H9 (cell line): ENCODE results near the gene UTP4. TPM values are rescaled to one million over a fixed set of nuclear protein-coding genes. Genes with fewer than 3 reads are reported as not detected.
A peak's percentile ranks its signal among the peaks of the same experiment; 100 is the strongest.

Experiments used
- DNase-seq: peaks from one replicate; pipeline ENCODE4 v3.0.0-alpha.2; 2017
- H2AFZ ChIP-seq: one replicate; pipeline ENCODE4 v1.6.1; 2013; ENCODE audit warnings: mild to moderate bottlenecking, low read length, control low read depth, moderate library complexity
- H2AK5ac ChIP-seq: 2 replicates; pipeline ENCODE4 v1.6.1; 2013; ENCODE audit warnings: low read length, control low read depth, mixed read lengths; ENCODE audit not compliant: insufficient read length
- H2BK120ac ChIP-seq: one replicate; pipeline ENCODE4 v1.6.1; 2013; ENCODE audit warnings: low read depth, mild to moderate bottlenecking, low read length, control low read depth, inconsistent platforms; ENCODE audit not compliant: poor library complexity, severe bottlenecking
- H2BK12ac ChIP-seq: 2 replicates; pipeline ENCODE4 v1.6.1; 2013; ENCODE audit warnings: low read length, control low read depth, mixed read lengths, low read depth; ENCODE audit not compliant: insufficient read length
- H2BK15ac ChIP-seq: 2 replicates; pipeline ENCODE4 v1.6.1; 2013; ENCODE audit warnings: low read depth, low read length, control low read depth
- H2BK20ac ChIP-seq: one replicate; pipeline ENCODE4 v1.6.1; 2013; ENCODE audit warnings: low read depth, mild to moderate bottlenecking, low read length, control low read depth, inconsistent platforms; ENCODE audit not compliant: poor library complexity, severe bottlenecking
- H2BK5ac ChIP-seq: 2 replicates; pipeline ENCODE4 v1.6.1; 2013; ENCODE audit warnings: low read length, control low read depth, mixed read lengths; ENCODE audit not compliant: insufficient read length
- H3K14ac ChIP-seq: 2 replicates; pipeline ENCODE4 v1.6.1; 2013; ENCODE audit warnings: low read length, control low read depth; ENCODE audit not compliant: insufficient read depth
- H3K18ac ChIP-seq: 2 replicates; pipeline ENCODE4 v1.6.1; 2013; ENCODE audit warnings: low read depth, mild to moderate bottlenecking, mixed read lengths, low read length, control low read depth; ENCODE audit not compliant: insufficient read length
- H3K23ac ChIP-seq: 2 replicates; pipeline ENCODE4 v1.6.1; 2013; ENCODE audit warnings: low read length, control low read depth, mixed read lengths, low read depth; ENCODE audit not compliant: insufficient read length
- H3K23me2 ChIP-seq: 2 replicates; pipeline ENCODE4 v1.6.1; 2013; ENCODE audit warnings: low read depth, mild to moderate bottlenecking, mixed read lengths, low read length, control low read depth; ENCODE audit not compliant: insufficient read length, poor library complexity, severe bottlenecking
- H3K27ac ChIP-seq: 2 replicates; pipeline ENCODE4 v1.5.1; 2013; ENCODE audit warnings: low read length, control low read depth, mixed read lengths, low read depth; ENCODE audit not compliant: insufficient read length
- H3K27me3 ChIP-seq: 2 replicates; pipeline ENCODE4 v1.6.1; 2013; ENCODE audit warnings: low read length, control low read depth, inconsistent platforms; ENCODE audit not compliant: insufficient read depth
- H3K4ac ChIP-seq: 2 replicates; pipeline ENCODE4 v1.6.1; 2013; ENCODE audit warnings: low read depth, mild to moderate bottlenecking, control low read depth, inconsistent platforms, low read length, moderate library complexity
- H3K4me1 ChIP-seq: 2 replicates; pipeline ENCODE4 v1.6.1; 2013; ENCODE audit warnings: low read length, control low read depth, inconsistent platforms; ENCODE audit not compliant: insufficient read depth
- H3K4me2 ChIP-seq: 2 replicates; pipeline ENCODE4 v1.6.1; 2013; ENCODE audit warnings: low read length, control low read depth, mixed read lengths; ENCODE audit not compliant: insufficient read length, insufficient read depth
- H3K56ac ChIP-seq: 2 replicates; pipeline ENCODE4 v1.6.1; 2013; ENCODE audit warnings: low read depth, mild to moderate bottlenecking, mixed read lengths, low read length, control low read depth; ENCODE audit not compliant: insufficient read length
- H3K79me1 ChIP-seq: 2 replicates; pipeline ENCODE4 v1.6.1; 2013; ENCODE audit warnings: low read depth, mild to moderate bottlenecking, moderate library complexity, low read length, control low read depth, inconsistent platforms; ENCODE audit not compliant: insufficient read depth, poor library complexity, severe bottlenecking
- H3K79me2 ChIP-seq: 2 replicates; pipeline ENCODE4 v1.6.1; 2013; ENCODE audit warnings: low read length, control low read depth, inconsistent platforms; ENCODE audit not compliant: insufficient read depth
- H3K9ac ChIP-seq: 2 replicates; pipeline ENCODE4 v1.6.1; 2013; ENCODE audit warnings: low read length, control low read depth, mixed read lengths; ENCODE audit not compliant: insufficient read length; ENCODE audit errors: extremely low read depth
- H3K9me3 ChIP-seq: one replicate; pipeline ENCODE4 v1.6.1; 2013; ENCODE audit warnings: low read depth, low read length, inconsistent platforms; ENCODE audit not compliant: control insufficient read depth
- H3T11ph ChIP-seq: one replicate; pipeline ENCODE4 v1.6.1; 2013; ENCODE audit warnings: mild to moderate bottlenecking, low read length, control low read depth, inconsistent platforms
- H4K20me1 ChIP-seq: one replicate; pipeline ENCODE4 v1.6.1; 2013; ENCODE audit not compliant: control insufficient read depth, insufficient read length, insufficient read depth
- H4K5ac ChIP-seq: 2 replicates; pipeline ENCODE4 v1.6.1; 2013; ENCODE audit warnings: low read depth, mild to moderate bottlenecking, mixed read lengths, low read length, control low read depth; ENCODE audit not compliant: insufficient read length
- H4K8ac ChIP-seq: replicated peaks from 2 replicates; pipeline ENCODE4 v1.6.1; 2013; ENCODE audit warnings: low read length, control low read depth, mixed read lengths, low read depth; ENCODE audit not compliant: insufficient read length
- H4K91ac ChIP-seq: 2 replicates; pipeline ENCODE4 v1.6.1; 2013; ENCODE audit warnings: low read depth, mild to moderate bottlenecking, moderate library complexity, mixed read lengths, low read length, control low read depth; ENCODE audit not compliant: insufficient read length
- H3K27ac Mint-ChIP-seq, 3 experiments: 2 replicates in 2 of 3; 3 replicates in 1 of 3; pipeline ENCODE4 v1.8.0; 2020 to 2021; ENCODE audit warnings: mixed read lengths in 3 of 3, mild to moderate bottlenecking in 1 of 3, moderate library complexity in 1 of 3
- H3K27me3 Mint-ChIP-seq: 2 replicates; pipeline ENCODE4 v1.8.0; 2021; ENCODE audit warnings: low read depth, mild to moderate bottlenecking, moderate library complexity, mixed read lengths
- H3K36me3 Mint-ChIP-seq, 3 experiments: 2 replicates in 2 of 3; 3 replicates in 1 of 3; pipeline ENCODE4 v1.8.0; 2020 to 2021; ENCODE audit warnings: low read depth in 3 of 3, mixed read lengths in 3 of 3; ENCODE audit not compliant: insufficient read depth in 1 of 3
- H3K4me1 Mint-ChIP-seq, 2 experiments: 2 replicates each; pipeline ENCODE4 v1.8.0; 2020; ENCODE audit warnings: mixed read lengths in 2 of 2
- H3K4me3 Mint-ChIP-seq, 2 experiments: 2 replicates in 1 of 2; 3 replicates in 1 of 2; pipeline ENCODE4 v1.8.0; 2020 to 2021; ENCODE audit warnings: mild to moderate bottlenecking in 2 of 2, mixed read lengths in 2 of 2, moderate library complexity in 1 of 2
- H3K9me3 Mint-ChIP-seq, 2 experiments: 2 replicates in 1 of 2; 3 replicates in 1 of 2; pipeline ENCODE4 v1.8.0; 2020; ENCODE audit warnings: mild to moderate bottlenecking in 2 of 2, mixed read lengths in 2 of 2, moderate library complexity in 1 of 2
- CTCF ChIP-seq: fragments of 200-600 bp; sonication (generic); conservative IDR thresholded peaks from 3 replicates; pipeline ENCODE4 v1.8.0; 2021; ENCODE audit warnings: antibody characterized with exemption, mild to moderate bottlenecking
- WGBS: extraction: QIAGEN DNeasy Blood & Tissue Kit; methylation state at CpG from one replicate; pipeline ENCODE4 v1.1.7; 2013; ENCODE audit warnings: missing lambda C conversion rate, low lambda C conversion rate, mixed read lengths; ENCODE audit not compliant: insufficient read length; ENCODE audit errors: extremely low coverage; 5-methylcytosine and 5-hydroxymethylcytosine counted together
- total RNA-seq: library from RNA; stranded (reverse); gene quantifications from 2 replicates; pipeline ENCODE4 v1.2.1, GENCODE V29; 2021

UTP4 gene
- total RNA-seq, 1 experiment from 2014 or later: 94.0 TPM

GRCh38 chr16:69114346-69114975 is 18.0 kb upstream of the UTP4 start:
- no peak for TF ChIP-seq CTCF
- Histone ChIP-seq H3K18ac (no peak overlapping the region), H3K79me2 (peaks cover 3% of the 10 kb centered on the region; the same call in 1 of the 2 replicates), H3K56ac (no peak overlapping the region), H3K9me3 (no peaks in the 10 kb centered on the region), H4K8ac (no peak overlapping the region), H3K4me2 (no peak overlapping the region), H3K23me2 (no peaks in the 10 kb centered on the region), H2BK5ac (no peak overlapping the region), H2BK20ac (no peak overlapping the region), H3K23ac (no peak overlapping the region), H3K79me1 (no peaks in the 10 kb centered on the region), H2BK15ac (no peak overlapping the region), H4K91ac (no peak overlapping the region), H4K20me1 (no peaks in the 10 kb centered on the region), H2BK120ac (no peak overlapping the region), H2AK5ac (no peak overlapping the region), H3K9ac (no peak overlapping the region), H4K5ac (no peak overlapping the region), H2BK12ac (no peak overlapping the region), H3K4ac (no peak overlapping the region), H3K27me3 (no peaks in the 10 kb centered on the region), H3T11ph (no peak overlapping the region), H3K4me1 (no peaks in the 10 kb centered on the region), H3K14ac (no peak overlapping the region), H2AFZ (no peak overlapping the region), H3K27ac (no peak overlapping the region)
- H3K27ac Mint-ChIP-seq: peak overlapping the region in 1 of 3 experiments; percentile 44; a peak in 1 of 7 replicates
- peaks cover 79 to 95% (median 89%) of the 10 kb centered on the region in 3 experiments for H3K36me3 Mint-ChIP-seq
- no CpG with 5 or more reads among the region's 25 CpGs for WGBS
- H3K9me3 Mint-ChIP-seq: no peaks in the 10 kb centered on the region; a peak in 2 of 5 replicates
- no peak for DNase-seq
- H3K4me3 Mint-ChIP-seq: no peak overlapping the region
- peaks cover 5 to 18% of the 10 kb centered on the region in 2 experiments for H3K4me1 Mint-ChIP-seq
- no peaks in the 10 kb centered on the region for H3K27me3 Mint-ChIP-seq
